ENCODE measurements around the gene RAD51B.

Gene RAD51B

GRCh38 chr14:68363843-68364767, 544.5 kb downstream of the RAD51B start:
- peak; percentile 45 for DNase-seq (ENCODE audit: low spot score)

- no peak for DNase-seq (ENCODE audit: low spot score)
Measured at GRCh38 chr14:68364792-68365192, 545.2 kb downstream of the RAD51B start.

- DNase-seq (ENCODE audit: low spot score), result peak; percentile 31
Measured at GRCh38 chr14:68365228-68365627, 545.6 kb downstream of the RAD51B start.

GRCh38 chr14:68366656-68367055, 547.1 kb downstream of the RAD51B start:
- DNase-seq (ENCODE audit: low spot score), result no peak

GRCh38 chr14:68367536-68367935, 548.0 kb downstream of the RAD51B start:
- DNase-seq (ENCODE audit: low spot score), result no peak

GRCh38 chr14:68368850-68369249, 549.3 kb downstream of the RAD51B start:
- DNase-seq (ENCODE audit: low spot score), result no peak

GRCh38 chr14:68369281-68370056, 549.9 kb downstream of the RAD51B start:
- DNase-seq (ENCODE audit: low spot score), result no peak

GRCh38 chr14:68370057-68370360, 550.4 kb downstream of the RAD51B start:
- DNase-seq (ENCODE audit: low spot score), result no peak

GRCh38 chr14:68372368-68372767, 552.8 kb downstream of the RAD51B start:
- DNase-seq (ENCODE audit: low spot score), result no peak

- DNase-seq (ENCODE audit: low spot score), result no peak
Measured at GRCh38 chr14:68373124-68373646, 553.6 kb downstream of the RAD51B start.

GRCh38 chr14:68373847-68374444, 554.4 kb downstream of the RAD51B start:
- no peak for DNase-seq (ENCODE audit: low spot score)

GRCh38 chr14:68374682-68375081, 555.1 kb downstream of the RAD51B start:
- no peak for DNase-seq (ENCODE audit: low spot score)

GRCh38 chr14:68375376-68375775, 555.8 kb downstream of the RAD51B start:
- DNase-seq (ENCODE audit: low spot score), result no peak

- no peak for DNase-seq (ENCODE audit: low spot score)
Measured at GRCh38 chr14:68376067-68376779, 556.6 kb downstream of the RAD51B start.

GRCh38 chr14:68377006-68377405, 557.4 kb downstream of the RAD51B start:
- DNase-seq (ENCODE audit: low spot score), result no peak

- no peak for DNase-seq (ENCODE audit: low spot score)
Measured at GRCh38 chr14:68377459-68377858, 557.9 kb downstream of the RAD51B start.

- no peak for DNase-seq (ENCODE audit: low spot score)
Measured at GRCh38 chr14:68379510-68380328, 560.1 kb downstream of the RAD51B start.

GRCh38 chr14:68380329-68380741, 560.8 kb downstream of the RAD51B start:
- DNase-seq (ENCODE audit: low spot score), result no peak

GRCh38 chr14:68384335-68384734, 564.8 kb downstream of the RAD51B start:
- no peak for DNase-seq (ENCODE audit: low spot score)

- DNase-seq (ENCODE audit: low spot score), result no peak
Measured at GRCh38 chr14:68384881-68385280, 565.3 kb downstream of the RAD51B start.

- no peak for DNase-seq (ENCODE audit: low spot score)
Measured at GRCh38 chr14:68386446-68386845, 566.9 kb downstream of the RAD51B start.

Measured in hepatic stellate cell (primary cell).